Neuron (in vitro differentiated cells): ENCODE results near the gene EFHD2.
"Not testable (repeated sequence)": the region's sequence is repeated elsewhere in the genome, so short reads cannot be mapped to it uniquely, and the experiment has no call there.

ENCODE experiments used
- H2AFZ ChIP-seq: one replicate; pipeline ENCODE4 v1.6.1; 2013; ENCODE audit warnings: low read depth, mild to moderate bottlenecking, inconsistent platforms, low read length, moderate library complexity
- H3K27me3 ChIP-seq: one replicate; pipeline ENCODE4 v1.6.1; 2013; ENCODE audit warnings: low read length; ENCODE audit not compliant: insufficient read depth
- H3K36me3 ChIP-seq: one replicate; pipeline ENCODE4 v1.6.1; 2013; ENCODE audit warnings: low read length; ENCODE audit not compliant: insufficient read depth
- H3K4me1 ChIP-seq: one replicate; pipeline ENCODE4 v1.6.1; 2013; ENCODE audit warnings: low read length; ENCODE audit not compliant: insufficient read depth
- H3K4me3 ChIP-seq: 2 replicates; pipeline ENCODE4 v1.5.1; 2013; ENCODE audit warnings: mild to moderate bottlenecking, low read length, moderate library complexity
- H3K9me3 ChIP-seq: one replicate; pipeline ENCODE4 v1.6.1; 2013; ENCODE audit warnings: low read length

The EFHD2 gene

DNA sequence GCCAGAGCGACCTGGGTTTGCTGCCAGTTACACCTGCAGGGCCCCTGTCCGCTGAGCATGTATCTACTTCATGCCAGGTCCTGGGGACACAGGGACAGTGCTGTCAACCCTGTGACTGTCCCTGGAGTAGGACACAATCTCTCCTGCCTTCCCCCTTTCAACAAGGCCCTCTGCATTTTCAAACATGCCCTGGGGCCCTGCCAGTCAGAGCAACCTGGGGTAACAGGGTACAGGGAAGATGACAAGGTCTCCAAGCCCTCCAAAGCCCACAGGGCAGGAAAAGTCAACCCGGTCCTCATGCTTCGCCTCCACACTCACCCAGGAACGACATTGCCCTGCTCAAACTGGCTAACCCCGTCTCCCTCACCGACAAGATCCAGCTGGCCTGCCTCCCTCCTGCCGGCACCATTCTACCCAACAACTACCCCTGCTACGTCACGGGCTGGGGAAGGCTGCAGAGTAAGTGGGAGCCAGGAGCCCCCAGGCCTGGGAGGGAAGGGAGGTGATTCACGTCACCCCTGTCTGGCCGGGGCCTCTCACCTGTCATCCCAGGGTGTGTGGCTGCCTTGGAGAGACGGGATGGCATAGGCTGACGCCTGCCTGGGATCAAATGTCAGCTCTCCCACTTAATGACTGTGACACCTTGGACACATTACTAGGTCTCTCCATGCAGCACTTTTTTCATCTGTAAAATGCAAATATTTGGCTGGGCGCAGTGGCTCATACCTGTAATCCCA is 53.5 kb downstream of the EFHD2 start:
- H3K36me3 ChIP-seq, H2AFZ ChIP-seq, H3K9me3 ChIP-seq, H3K4me3 ChIP-seq, H3K4me1 ChIP-seq, H3K27me3 ChIP-seq: not testable (repeated sequence)

DNA sequence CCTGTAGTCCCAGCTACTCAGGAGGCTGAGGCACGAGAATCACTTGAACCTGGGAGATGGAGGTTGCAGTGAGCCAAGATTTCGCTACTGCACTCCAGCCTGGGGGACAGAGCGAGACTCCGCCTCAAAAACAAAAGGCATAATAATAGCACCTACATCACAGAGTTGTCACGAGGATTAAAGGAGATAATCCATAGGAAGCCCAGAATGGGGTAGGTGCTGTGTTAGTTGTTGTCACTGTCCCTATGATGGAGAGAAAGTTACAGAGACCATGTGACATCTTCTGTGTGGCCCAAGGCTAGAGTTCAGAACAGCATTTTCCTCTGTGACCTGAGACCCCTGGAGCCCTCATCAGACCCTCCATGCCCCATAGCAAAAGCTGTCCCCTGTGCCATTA is 54.2 kb downstream of the EFHD2 start:
- H3K4me3 ChIP-seq, H3K4me1 ChIP-seq, H3K27me3 ChIP-seq, H3K9me3 ChIP-seq, H2AFZ ChIP-seq, H3K36me3 ChIP-seq: not testable (repeated sequence)

DNA sequence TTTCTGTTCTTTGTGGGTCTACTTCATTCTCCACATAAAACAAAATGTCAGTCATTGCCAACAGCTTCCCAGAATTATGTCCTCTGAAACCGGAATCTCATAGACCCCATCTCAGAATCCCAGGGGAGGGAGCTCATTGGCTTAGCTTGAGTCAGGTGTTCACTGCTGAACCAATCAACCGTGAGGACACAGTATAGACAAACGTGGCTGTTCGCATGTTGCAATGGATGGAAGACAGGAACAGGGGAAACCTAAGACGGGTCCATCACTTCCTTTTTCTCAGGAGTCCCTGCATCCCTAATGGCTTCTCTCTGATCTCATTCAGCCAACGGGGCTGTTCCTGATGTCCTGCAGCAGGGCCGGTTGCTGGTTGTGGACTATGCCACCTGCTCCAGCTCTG is 56.0 kb downstream of the EFHD2 start:
- Histone ChIP-seq H3K4me1 (no peaks in the 10 kb centered on the region), H3K36me3 (no peaks in the 10 kb centered on the region)

DNA sequence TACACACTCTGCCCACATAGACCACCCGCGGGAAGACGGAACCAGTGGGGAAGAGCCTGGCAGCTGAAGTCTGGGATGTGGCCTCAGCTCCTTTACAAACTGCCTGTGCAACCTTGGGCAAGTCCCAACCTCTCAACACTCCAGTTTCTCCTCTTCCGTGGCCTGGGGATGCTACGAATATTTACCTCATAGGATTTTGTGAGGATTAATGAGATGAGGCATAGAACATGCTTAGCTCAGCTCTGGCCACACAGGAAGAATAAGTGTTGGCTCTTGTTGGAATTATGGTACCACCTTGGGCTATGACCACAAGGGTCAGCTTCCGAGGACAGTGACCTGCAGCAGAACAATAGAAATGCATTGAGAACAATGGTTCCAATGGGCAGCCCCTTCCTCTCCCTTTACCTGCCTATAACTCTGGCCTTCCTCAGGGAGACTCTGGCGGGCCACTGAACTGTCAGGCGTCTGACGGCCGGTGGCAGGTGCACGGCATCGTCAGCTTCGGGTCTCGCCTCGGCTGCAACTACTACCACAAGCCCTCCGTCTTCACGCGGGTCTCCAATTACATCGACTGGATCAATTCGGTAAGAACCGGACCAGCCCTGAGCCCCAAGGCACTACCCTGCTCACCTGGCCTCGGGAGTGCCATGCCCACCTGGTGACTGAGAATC is 57.4 kb downstream of the EFHD2 start:
- H3K27me3 ChIP-seq, H3K4me3 ChIP-seq, H3K9me3 ChIP-seq, H3K36me3 ChIP-seq, H3K4me1 ChIP-seq, H2AFZ ChIP-seq: not testable (repeated sequence)

More for the DNA sequence above, 56.0 kb downstream of the EFHD2 start:
- Histone ChIP-seq H3K27me3 (no peaks in the 10 kb centered on the region), H3K9me3 (no peaks in the 10 kb centered on the region), H2AFZ (no peak overlapping the region), H3K4me3 (no peak overlapping the region)

DNA sequence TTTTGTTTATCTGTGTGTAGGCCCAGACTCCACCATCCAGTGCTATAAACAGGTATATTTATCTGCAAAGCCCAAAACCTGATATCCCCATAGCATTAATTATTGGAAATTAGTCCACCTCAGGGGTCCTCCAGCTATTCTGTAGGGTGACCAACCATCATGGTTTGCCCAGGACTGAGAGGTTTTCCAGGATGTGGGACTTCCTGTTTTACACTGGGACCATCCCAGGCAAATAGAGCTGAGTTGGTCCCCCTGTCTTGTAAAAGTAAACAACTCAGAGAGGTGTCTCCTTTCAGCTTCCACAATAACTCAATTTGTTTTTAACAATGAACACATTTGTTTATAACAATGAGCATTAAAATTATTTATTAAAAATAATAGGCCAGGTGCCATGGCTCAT is 58.5 kb downstream of the EFHD2 start:
- Histone ChIP-seq H3K4me1 (no peaks in the 10 kb centered on the region), H2AFZ (no peak overlapping the region), H3K4me3 (no peak overlapping the region), H3K9me3 (no peaks in the 10 kb centered on the region), H3K36me3 (no peaks in the 10 kb centered on the region), H3K27me3 (no peaks in the 10 kb centered on the region)

DNA sequence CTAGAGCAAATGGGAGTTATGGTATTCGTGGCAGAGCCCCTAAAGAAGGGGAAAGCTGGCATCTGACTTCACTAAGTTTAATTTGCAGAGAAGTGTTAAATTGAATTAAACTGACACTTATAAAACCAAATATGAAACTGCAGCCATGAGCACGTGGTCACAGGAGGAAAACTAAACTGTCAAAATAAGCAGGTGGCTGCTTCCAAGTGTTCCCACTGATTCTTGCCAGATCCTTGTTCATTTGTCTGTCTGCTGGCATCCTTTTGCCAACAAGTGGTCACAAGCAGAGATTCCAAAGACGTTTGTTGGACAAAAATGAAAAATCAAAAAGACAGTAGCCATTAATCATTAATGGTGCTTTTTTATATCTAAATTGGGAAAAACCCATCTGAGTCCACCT is 59.7 kb downstream of the EFHD2 start:
- no peaks in the 10 kb centered on the region for H3K36me3 ChIP-seq
- H2AFZ ChIP-seq: no peak overlapping the region
- no peak overlapping the region for H3K4me3 ChIP-seq
- H3K27me3 ChIP-seq: no peaks in the 10 kb centered on the region
- no peaks in the 10 kb centered on the region for H3K4me1 ChIP-seq
- H3K9me3 ChIP-seq: no peaks in the 10 kb centered on the region

DNA sequence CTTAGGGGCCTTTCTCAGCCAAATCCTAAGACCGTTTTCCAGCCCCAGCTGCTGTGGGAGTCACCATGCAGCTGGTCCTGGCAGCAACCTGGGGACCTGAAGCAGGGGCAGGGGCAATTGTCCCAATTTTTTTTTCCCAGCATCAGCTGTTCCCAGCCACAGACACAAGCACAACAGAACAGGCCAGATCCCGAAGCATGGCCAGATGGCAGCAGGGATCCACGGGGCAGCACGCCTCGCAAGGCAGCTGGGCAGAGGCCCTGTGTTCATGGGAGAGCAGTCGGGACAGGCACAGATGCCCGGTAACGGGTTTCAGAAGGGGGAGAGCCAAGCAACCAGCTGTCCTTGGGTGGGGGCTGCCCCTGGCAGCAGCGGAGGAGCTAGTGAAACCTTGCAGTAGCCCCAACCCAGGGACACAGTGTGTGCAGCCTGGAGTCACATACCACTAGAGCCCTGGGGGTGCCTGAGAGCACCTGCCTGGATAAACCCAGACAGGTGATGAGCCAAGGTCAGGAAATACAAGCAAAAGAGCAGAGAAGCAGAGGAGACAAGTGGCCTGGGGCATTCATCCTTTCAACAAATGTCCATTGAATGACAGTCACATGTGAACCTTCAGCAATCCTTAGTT is 60.2 kb downstream of the EFHD2 start:
- H2AFZ ChIP-seq, H3K4me1 ChIP-seq, H3K4me3 ChIP-seq, H3K27me3 ChIP-seq, H3K36me3 ChIP-seq, H3K9me3 ChIP-seq: not testable (repeated sequence)

DNA sequence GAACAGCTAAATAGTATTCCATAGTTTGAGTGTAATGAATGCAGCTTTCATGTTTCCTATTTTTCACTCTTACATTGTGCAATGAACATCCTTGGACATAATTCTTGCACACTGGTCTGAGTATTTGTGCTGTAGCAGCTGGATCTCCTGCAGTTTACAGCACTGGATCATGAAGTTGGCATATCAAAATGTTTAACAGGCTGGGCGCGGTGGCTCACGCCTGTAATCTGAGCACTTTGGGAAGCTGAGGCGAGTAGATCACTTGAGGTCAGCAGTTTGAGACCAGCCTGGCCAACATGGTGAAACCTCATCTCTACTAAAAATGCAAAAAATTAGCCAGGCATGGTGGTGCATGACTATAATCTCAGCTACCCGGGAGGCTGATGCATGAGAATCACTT is 61.4 kb downstream of the EFHD2 start:
- not testable (repeated sequence) for H2AFZ ChIP-seq, H3K4me3 ChIP-seq, H3K36me3 ChIP-seq, H3K4me1 ChIP-seq, H3K9me3 ChIP-seq, H3K27me3 ChIP-seq

DNA sequence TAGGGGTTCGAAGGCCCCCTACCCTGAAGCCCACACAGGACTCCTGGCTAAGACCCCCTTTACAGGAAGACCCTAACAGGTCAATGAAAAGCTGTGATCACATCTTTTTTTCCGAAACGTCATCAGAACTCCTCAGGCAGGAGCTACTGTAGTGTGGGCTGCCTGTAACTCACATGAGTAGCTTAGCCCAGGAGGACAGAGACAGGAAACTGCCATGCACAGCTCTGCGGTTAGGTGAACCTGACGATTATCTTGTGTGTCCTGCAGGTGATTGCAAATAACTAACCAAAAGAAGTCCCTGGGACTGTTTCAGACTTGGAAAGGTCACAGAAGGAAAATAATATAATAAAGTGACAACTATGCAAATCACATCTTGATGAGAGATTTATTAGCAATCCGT is 62.0 kb downstream of the EFHD2 start:
- H3K27me3 ChIP-seq, H3K9me3 ChIP-seq, H2AFZ ChIP-seq, H3K4me1 ChIP-seq, H3K4me3 ChIP-seq, H3K36me3 ChIP-seq: not testable (repeated sequence)

DNA sequence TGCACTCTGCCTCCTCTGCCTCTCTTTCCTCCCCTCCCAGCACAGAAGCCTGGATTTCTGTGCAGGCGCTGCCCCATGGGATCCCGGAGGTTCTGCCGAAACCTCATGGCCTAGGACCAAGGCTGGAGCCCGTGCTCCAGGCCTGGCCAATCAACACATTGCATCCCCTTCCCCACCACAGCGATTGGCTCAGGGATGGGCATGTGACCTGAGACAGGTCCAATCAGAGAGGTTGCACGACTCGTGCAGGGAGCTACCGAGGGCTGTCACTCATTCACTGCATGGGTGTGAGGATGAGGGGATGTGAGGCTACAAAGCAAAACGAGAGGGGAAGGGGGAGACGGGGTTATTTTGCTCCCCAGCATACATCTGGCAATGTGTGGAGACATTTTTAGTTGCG is 62.9 kb downstream of the EFHD2 start:
- no peaks in the 10 kb centered on the region for H3K27me3 ChIP-seq
- H2AFZ ChIP-seq: no peak overlapping the region
- H3K4me3 ChIP-seq: no peak overlapping the region
- no peaks in the 10 kb centered on the region for H3K36me3 ChIP-seq
- no peaks in the 10 kb centered on the region for H3K4me1 ChIP-seq
- H3K9me3 ChIP-seq: no peaks in the 10 kb centered on the region

DNA sequence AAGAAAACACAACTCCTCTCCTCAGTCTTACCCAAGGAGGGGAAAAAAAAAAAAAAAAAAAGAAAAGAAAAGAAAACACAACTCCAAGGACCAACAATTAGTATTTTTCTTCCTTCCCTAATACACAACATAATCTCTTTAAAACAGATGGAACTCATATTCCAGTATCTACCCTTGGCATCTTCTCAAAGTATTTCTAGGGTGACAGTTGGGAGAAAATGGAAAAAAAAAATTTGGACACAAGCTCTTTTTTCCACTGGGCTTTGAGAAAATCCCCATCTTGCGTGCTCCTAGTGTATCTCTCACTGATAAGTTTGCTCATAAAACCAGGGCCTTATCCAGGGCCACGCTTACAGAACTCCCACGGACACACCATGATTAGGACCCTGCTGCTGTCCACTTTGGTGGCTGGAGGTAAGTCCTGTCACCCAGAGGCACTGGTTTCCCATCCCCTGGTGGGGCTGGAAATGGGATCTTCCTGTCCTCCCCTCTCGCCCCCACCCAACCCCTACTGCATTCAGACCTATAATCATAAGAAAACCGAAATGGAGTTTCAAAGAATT is 66.1 kb downstream of the EFHD2 start, which contains the start of gene CELA2B:
Gene CELA2B, plus strand, starts transcription at position 353 of the 563 bp plus-strand sequence. Its CDS starts 22 bp downstream, at position 375.
- Histone ChIP-seq H3K9me3 (no peaks in the 10 kb centered on the region), H3K36me3 (no peaks in the 10 kb centered on the region), H3K4me1 (no peaks in the 10 kb centered on the region), H2AFZ (no peak within 1 kb of the TSS), H3K27me3 (no peaks in the 10 kb centered on the region), H3K4me3 (no peak within 1 kb of the TSS)

DNA sequence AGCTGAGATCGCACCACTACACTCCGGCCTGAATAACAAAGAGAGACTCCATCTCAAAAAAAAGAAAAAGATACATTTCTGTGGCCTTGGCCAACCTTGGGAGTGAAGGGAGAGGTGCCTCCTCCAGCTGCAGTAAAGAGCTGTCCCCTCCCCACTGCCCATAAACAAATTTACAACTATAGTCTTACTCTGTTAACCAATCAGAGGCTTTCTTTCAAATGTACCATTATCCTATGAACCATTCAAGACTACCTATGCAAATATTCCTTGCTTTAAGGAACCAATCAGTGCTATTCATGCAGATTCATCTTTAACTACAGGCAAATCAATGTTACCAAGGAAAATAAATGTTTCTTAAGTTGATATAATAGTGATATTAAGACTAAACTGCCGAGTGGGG is 67.2 kb downstream of the EFHD2 start:
- Histone ChIP-seq H2AFZ (no peak overlapping the region), H3K27me3 (no peaks in the 10 kb centered on the region), H3K36me3 (no peaks in the 10 kb centered on the region), H3K4me1 (no peaks in the 10 kb centered on the region), H3K9me3 (no peaks in the 10 kb centered on the region), H3K4me3 (no peak overlapping the region)

DNA sequence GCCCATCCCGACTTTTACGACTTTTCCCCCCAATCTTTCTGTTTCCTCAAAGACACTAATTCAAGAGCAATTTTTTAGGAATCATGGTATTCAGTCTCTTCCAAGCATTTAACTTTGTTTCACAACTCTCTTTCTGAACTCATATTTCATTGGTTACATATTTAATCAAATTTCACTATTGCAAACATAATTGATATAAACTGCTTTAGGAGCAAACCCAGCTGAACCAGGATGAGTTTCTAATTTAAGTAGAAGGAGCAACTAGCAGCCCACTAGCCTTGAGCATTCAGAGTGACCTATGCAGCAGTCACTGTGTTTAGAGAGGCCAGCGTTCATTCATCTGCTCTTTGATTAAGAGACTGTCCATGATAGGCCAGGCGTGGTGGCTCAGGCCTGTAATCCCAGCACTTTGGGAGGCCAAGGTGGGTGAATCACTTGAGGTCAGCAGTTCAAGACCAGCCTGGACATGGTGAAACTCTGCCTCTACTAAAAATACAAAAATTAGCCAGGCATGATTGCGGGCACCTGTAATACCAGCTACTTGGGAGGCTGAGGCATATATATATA is 68.0 kb downstream of the EFHD2 start:
- Histone ChIP-seq H3K9me3 (no peaks in the 10 kb centered on the region), H3K36me3 (no peaks in the 10 kb centered on the region), H3K4me1 (no peaks in the 10 kb centered on the region), H3K4me3 (no peak overlapping the region), H3K27me3 (no peaks in the 10 kb centered on the region), H2AFZ (no peak overlapping the region)
